SJSA1 (cell line): ENCODE data around the gene KRT25. TPM values are rescaled to one million over a fixed set of nuclear protein-coding genes. Genes with fewer than 3 reads are reported as not detected.

Experiments used
- DNase-seq, 2 experiments: peaks; one replicate each; pipeline ENCODE4 v3.0.0-alpha.2; 2015 to 2020; ENCODE audit warnings: low spot score in 2 of 2, low read depth in 1 of 2
- H3K27ac ChIP-seq: fragments of 250-450 bp; sonication (Bioruptor Pico); 2 replicates; pipeline ENCODE4 v1.5.1; 2020; ENCODE audit warnings: mild to moderate bottlenecking, moderate library complexity
- H3K27me3 ChIP-seq: fragments of 250-450 bp; sonication (Bioruptor Pico); replicated peaks from 2 replicates; pipeline ENCODE4 v1.5.1; 2020; ENCODE audit warnings: mild to moderate bottlenecking, moderate library complexity
- H3K36me3 ChIP-seq: fragments of 250-450 bp; sonication (Bioruptor Pico); 2 replicates; pipeline ENCODE4 v1.5.1; 2020; ENCODE audit warnings: mild to moderate bottlenecking
- H3K4me1 ChIP-seq: fragments of 250-450 bp; sonication (Bioruptor Pico); replicated peaks from 2 replicates; pipeline ENCODE4 v1.6.1; 2021; ENCODE audit warnings: mild to moderate bottlenecking
- H3K4me3 ChIP-seq: fragments of 250-450 bp; sonication (Bioruptor Pico); 2 replicates; pipeline ENCODE4 v1.5.1; 2020; ENCODE audit warnings: mild to moderate bottlenecking
- H3K9me3 ChIP-seq: fragments of 250-450 bp; sonication (Bioruptor Pico); replicated peaks from 2 replicates; pipeline ENCODE4 v1.5.1; 2020; ENCODE audit warnings: mild to moderate bottlenecking
- total RNA-seq: library from RNA; depleted of rRNA; stranded (reverse); fragments of >200 nt; shearing (Covaris generic); gene quantifications from 2 replicates; pipeline ENCODE4 v1.2.3, GENCODE V29; 2014; rRNA removed

The KRT25 gene, protein sequence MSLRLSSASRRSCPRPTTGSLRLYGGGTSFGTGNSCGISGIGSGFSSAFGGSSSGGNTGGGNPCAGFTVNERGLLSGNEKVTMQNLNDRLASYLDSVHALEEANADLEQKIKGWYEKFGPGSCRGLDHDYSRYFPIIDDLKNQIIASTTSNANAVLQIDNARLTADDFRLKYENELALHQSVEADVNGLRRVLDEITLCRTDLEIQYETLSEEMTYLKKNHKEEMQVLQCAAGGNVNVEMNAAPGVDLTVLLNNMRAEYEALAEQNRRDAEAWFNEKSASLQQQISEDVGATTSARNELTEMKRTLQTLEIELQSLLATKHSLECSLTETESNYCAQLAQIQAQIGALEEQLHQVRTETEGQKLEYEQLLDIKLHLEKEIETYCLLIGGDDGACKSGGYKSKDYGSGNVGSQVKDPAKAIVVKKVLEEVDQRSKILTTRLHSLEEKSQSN
- total RNA-seq, result not detected in 2 replicates

GRCh38 chr17:40755231-40755630 lies at the start of gene KRT25:
KRT25 (minus strand) TSS chr17:40755331; CDS start chr17:40755271, 60 bp downstream.
- Histone ChIP-seq H3K27ac (no peak within 1 kb of the TSS), H3K27me3 (peaks cover 4% of the 10 kb centered on the region; the same call in 1 of the 2 replicates), H3K36me3 (no peaks in the 10 kb centered on the region), H3K4me3 (no peak within 1 kb of the TSS), H3K4me1 (no peaks in the 10 kb centered on the region), H3K9me3 (0 out of 2 replicates have a peak, but pooled peaks cover 2% of the 10 kb centered on the region)
- DNase-seq, result no peak

DNA sequence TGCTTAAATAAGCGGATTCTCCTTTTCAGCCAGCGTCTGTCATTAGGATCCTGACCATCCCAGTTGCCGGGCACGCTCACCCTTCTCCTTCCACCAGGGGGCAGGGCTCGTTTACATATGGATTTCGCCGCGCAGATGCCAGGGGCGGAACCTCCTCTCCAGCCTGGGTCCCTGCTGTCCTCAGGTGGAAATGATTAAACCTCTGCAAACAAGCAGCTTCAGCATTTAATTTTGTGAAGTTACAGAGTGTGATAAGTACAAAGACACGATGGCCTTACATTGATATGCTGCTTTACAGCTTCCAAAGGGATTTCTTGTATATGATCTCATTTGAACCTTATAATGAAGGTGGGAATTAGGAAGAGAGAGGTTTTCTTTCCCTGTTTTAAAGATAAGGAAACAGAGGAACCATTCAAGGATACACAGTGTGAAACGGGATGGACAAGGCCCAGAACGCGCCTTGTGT lies 48.5 kb upstream of the KRT25 start:
- H3K36me3 ChIP-seq, result no peaks in the 10 kb centered on the region
- H3K27me3 ChIP-seq, result peaks cover 9% of the 10 kb centered on the region
- DNase-seq, result peak; percentile 71 to 78

DNA sequence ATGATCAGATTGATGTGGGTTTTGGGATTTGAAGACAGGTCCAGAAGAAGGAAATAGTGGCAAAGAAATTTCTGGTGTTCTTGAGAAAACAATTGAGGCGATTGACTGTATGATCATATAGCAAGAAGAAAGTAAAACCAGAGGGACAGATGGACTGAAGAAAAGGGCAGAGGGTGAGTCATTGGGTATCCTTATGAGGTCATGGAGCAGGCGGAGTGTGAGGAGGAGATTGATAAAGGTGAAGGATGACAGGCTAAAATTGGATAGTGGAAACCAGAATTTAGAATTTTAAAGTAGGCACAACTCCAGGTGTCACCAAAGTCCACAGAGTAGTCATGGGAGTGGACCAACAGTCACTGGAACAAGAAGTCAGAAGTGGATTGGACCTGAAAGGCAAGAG lies 46.0 kb upstream of the KRT25 start:
- Histone ChIP-seq H3K4me1 (peaks cover 3% of the 10 kb centered on the region; the same call in 1 of the 2 replicates), H3K36me3 (no peaks in the 10 kb centered on the region), H3K4me3 (no peak overlapping the region), H3K27ac (no peak overlapping the region), H3K9me3 (no peaks in the 10 kb centered on the region), H3K27me3 (peaks cover 18% of the 10 kb centered on the region)
- DNase-seq, result no peak

More for the DNA sequence above, 48.5 kb upstream of the KRT25 start:
- H3K27ac ChIP-seq, result no peak overlapping the region
- no peaks in the 10 kb centered on the region for H3K9me3 ChIP-seq
- H3K4me1 ChIP-seq, result peaks cover 5% of the 10 kb centered on the region
- H3K4me3 ChIP-seq, result no peak overlapping the region

DNA sequence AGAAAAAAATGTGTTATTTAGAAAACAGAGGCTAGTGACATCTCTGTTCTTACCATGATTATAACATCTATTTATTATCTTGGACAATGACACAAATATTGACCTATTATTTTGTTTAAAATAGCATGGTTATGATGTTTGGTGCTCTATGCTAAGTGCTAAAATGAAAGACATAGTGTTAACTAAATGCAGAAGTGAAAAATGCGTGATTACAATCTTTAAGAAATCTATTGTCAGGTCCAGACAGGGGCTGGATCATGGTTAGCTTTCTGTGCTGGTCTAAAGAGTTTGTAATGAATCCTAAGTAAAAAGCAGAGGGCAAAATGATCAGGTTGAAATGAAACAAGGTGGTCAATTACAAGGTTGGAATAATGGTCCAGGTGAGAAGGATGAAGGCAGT lies 45.2 kb upstream of the KRT25 start:
- no peaks in the 10 kb centered on the region for H3K36me3 ChIP-seq
- peaks cover 24% of the 10 kb centered on the region for H3K27me3 ChIP-seq

DNA sequence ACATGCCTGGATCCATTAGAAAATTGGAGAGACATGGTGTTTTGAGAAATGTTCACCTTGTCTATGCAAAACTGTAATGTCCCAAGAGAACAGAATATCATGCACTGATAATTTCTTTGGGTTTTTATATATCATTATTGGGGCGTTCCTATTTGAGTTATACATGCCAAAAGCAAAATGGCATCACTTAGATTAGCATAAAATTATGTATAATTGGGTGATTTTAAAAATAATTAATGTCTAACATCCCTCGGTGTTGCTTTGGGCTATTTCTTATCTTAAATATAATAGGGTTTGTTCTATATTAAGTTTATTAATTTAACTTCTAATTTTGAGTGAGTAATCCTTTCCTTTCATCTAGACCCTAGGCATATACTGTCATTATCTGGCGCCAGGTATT lies 44.7 kb upstream of the KRT25 start, which contains the start of gene KRT28:
TSS of gene KRT28 (minus strand) at position 101 of the 400 bp plus-strand sequence. CDS start at position 35, 66 bp downstream.
- Histone ChIP-seq H3K4me1 (peaks cover 3% of the 10 kb centered on the region; the same call in 1 of the 2 replicates), H3K27ac (no peak within 1 kb of the TSS), H3K9me3 (no peaks in the 10 kb centered on the region), H3K4me3 (no peak within 1 kb of the TSS), H3K36me3 (no peaks in the 10 kb centered on the region), H3K27me3 (peaks cover 29% of the 10 kb centered on the region)
- no peak for DNase-seq

More for the DNA sequence above, 45.2 kb upstream of the KRT25 start:
- no peak for DNase-seq
- Histone ChIP-seq H3K9me3 (no peaks in the 10 kb centered on the region), H3K4me1 (peaks cover 3% of the 10 kb centered on the region; the same call in 1 of the 2 replicates), H3K4me3 (no peak overlapping the region), H3K27ac (no peak overlapping the region)

DNA sequence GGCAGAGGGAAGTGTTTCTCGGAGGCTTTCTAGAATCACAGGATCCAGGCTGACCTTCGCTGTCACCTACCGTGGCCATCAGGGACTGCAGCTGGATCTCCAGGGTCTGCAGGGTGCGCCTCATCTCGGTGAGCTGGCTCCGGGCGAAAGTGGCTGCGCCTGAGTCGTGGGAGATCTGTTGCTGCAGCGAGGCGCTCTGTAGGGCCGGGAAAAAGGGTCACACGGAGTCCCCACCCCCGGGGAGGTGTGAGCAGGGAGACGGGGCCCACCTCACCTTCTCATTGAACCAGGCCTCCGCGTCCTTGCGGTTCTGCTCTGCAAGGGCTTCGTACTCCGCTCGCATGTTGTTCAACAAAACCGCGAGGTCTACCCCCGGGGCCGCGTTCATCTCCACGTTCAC lies 41.7 kb upstream of the KRT25 start:
- Histone ChIP-seq H3K9me3 (no peaks in the 10 kb centered on the region), H3K4me1 (no peaks in the 10 kb centered on the region), H3K27ac (no peak overlapping the region), H3K4me3 (no peak overlapping the region), H3K27me3 (peaks cover 32% of the 10 kb centered on the region), H3K36me3 (no peaks in the 10 kb centered on the region)
- DNase-seq, result no peak

- Histone ChIP-seq H3K27ac (no peak overlapping the region), H3K36me3 (no peaks in the 10 kb centered on the region), H3K27me3 (peaks cover 35% of the 10 kb centered on the region), H3K9me3 (no peaks in the 10 kb centered on the region), H3K4me3 (no peak overlapping the region), H3K4me1 (no peaks in the 10 kb centered on the region)
- no peak for DNase-seq
Measured at GRCh38 chr17:40795019-40795667, 40.0 kb upstream of the KRT25 start.

- H3K4me1 ChIP-seq, result no peaks in the 10 kb centered on the region
- H3K9me3 ChIP-seq, result no peaks in the 10 kb centered on the region
- no peak for DNase-seq
- no peaks in the 10 kb centered on the region for H3K36me3 ChIP-seq
- H3K27me3 ChIP-seq, result peaks cover 34% of the 10 kb centered on the region
- H3K27ac ChIP-seq, result no peak overlapping the region
- no peak overlapping the region for H3K4me3 ChIP-seq
Measured at GRCh38 chr17:40794466-40794865, 39.3 kb upstream of the KRT25 start.

DNA sequence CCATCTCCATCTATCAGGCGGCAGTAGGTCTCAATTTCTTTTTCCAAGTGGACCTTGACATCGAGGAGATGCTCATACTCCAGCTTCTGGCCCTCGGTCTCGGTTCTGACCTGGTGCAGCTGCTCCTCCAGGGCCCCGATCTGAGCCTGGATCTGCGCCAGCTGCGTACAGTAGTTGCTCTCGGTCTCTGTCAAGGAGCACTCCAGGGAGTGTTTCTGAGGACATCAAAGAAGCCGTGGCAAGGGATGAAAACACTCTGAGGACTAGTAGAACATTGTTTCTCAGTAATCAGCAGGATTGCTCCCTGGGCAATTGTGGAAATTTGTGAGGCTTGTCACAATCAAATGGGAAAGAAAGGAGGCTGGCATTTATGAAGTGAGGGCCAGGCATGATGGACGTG lies 38.7 kb upstream of the KRT25 start:
- no peak overlapping the region for H3K4me3 ChIP-seq
- no peak overlapping the region for H3K27ac ChIP-seq
- H3K27me3 ChIP-seq, result peaks cover 28% of the 10 kb centered on the region
- H3K4me1 ChIP-seq, result no peaks in the 10 kb centered on the region
- no peaks in the 10 kb centered on the region for H3K9me3 ChIP-seq
- no peak for DNase-seq
- no peaks in the 10 kb centered on the region for H3K36me3 ChIP-seq

GRCh38 chr17:40791787-40792436 lies 36.8 kb upstream of the KRT25 start:
- no peaks in the 10 kb centered on the region for H3K36me3 ChIP-seq
- H3K9me3 ChIP-seq, result no peaks in the 10 kb centered on the region
- H3K27me3 ChIP-seq, result peaks cover 23% of the 10 kb centered on the region; the same call in 1 of the 2 replicates
- H3K4me3 ChIP-seq, result no peak overlapping the region
- no peak for DNase-seq
- H3K27ac ChIP-seq, result no peak overlapping the region
- H3K4me1 ChIP-seq, result no peaks in the 10 kb centered on the region

DNA sequence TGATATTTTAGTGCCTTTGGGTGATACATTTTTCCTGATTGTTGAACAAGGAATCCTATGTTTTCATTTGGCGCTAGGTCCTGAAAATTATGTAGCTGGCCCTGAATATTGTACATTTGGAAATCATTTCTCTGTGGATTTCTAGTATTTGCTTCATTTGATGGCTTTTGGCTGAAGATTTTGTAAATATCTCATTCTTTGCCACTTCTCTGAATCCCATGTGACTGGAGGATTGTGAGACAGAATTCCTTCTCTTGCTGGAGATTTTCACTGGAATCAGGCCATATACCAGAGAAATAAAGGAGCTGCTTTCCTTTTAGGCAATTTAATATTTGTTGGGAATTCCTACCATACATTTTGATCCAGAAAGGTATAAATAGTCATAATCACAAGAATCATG lies 36.0 kb upstream of the KRT25 start:
- Histone ChIP-seq H3K36me3 (no peaks in the 10 kb centered on the region), H3K27ac (no peak overlapping the region), H3K4me3 (no peak overlapping the region), H3K4me1 (no peaks in the 10 kb centered on the region), H3K27me3 (peaks cover 23% of the 10 kb centered on the region; the same call in 1 of the 2 replicates), H3K9me3 (no peaks in the 10 kb centered on the region)
- no peak for DNase-seq

DNA sequence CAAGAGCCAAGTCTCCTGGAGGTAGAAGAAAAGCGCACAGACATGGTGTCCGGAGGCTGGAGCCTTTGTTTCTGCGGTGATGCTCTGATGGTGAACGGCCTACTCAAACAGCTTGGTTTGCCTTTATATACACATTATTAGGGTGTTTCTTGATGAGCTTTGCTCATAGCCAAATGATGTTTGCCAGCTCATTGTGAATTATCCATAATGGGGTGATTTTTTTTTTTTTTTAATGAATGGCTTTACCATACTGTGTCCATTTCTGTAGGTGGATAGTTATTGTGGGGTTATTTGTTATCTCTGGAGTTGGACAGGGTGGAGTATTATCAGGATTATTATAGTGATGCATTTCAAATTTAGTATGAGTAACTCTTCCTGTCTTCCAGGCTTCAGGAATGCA lies 27.3 kb upstream of the KRT25 start, which contains the start of gene KRT27:
TSS of gene KRT27 (minus strand) at position 101 of the 400 bp plus-strand sequence. CDS start at position 44, 57 bp downstream.
- H3K27ac ChIP-seq, result no peak within 1 kb of the TSS
- no peaks in the 10 kb centered on the region for H3K36me3 ChIP-seq
- H3K9me3 ChIP-seq, result no peaks in the 10 kb centered on the region
- DNase-seq, result no peak
- peaks cover 6% of the 10 kb centered on the region; the same call in 1 of the 2 replicates for H3K27me3 ChIP-seq
- H3K4me1 ChIP-seq, result no peaks in the 10 kb centered on the region
- no peak within 1 kb of the TSS for H3K4me3 ChIP-seq

- no peak for DNase-seq
- Histone ChIP-seq H3K9me3 (no peaks in the 10 kb centered on the region), H3K4me3 (no peak overlapping the region), H3K36me3 (no peaks in the 10 kb centered on the region), H3K27ac (no peak overlapping the region), H3K27me3 (peaks cover 13% of the 10 kb centered on the region), H3K4me1 (no peaks in the 10 kb centered on the region)
Measured at GRCh38 chr17:40779181-40779909, 24.2 kb upstream of the KRT25 start.
